K562 (cell line): ENCODE data around the gene ATXN1. TPM values are rescaled to one million over a fixed set of nuclear protein-coding genes. Genes with fewer than 3 reads are reported as not detected.

Experiments used
- ATAC-seq: fragments of 200-7000 bp; cut with Tn5 transposase; 3 replicates; pipeline ENCODE4 v1.9.1; 2020; ENCODE audit warnings: moderate library complexity
- BruUV-seq: library from RNA; stranded (reverse); fragments of 400-500 nt; replicated peaks from 2 replicates; lab custom pipeline; 2021; lab: Mats Ljungman, UMichigan
- CTCF ChIA-PET: fragments of 300-600 bp; formaldehyde crosslinking; extraction: SDS; loops from one replicate; lab custom pipeline; 2021; ENCODE audit warnings: low intra/inter-chr PET ratio; lab: Yijun Ruan, JAX
- POLR2A ChIA-PET: fragments of 300-600, 350-650 bp; sonication (Branson Sonifier 250); formaldehyde crosslinking; extraction: SDS; loops from one replicate; lab custom pipeline; 2021; ENCODE audit warnings: antibody characterized with exemption, inconsistent platforms; lab: Yijun Ruan, JAX
- DNase-seq, 4 experiments: peaks; one replicate each; pipeline versions ENCODE4 v3.0.0 to v3.0.0-alpha.2; 2011 to 2018; ENCODE audit warnings: low spot score in 3 of 4, mixed read lengths in 3 of 4; ENCODE audit errors: extremely low read depth in 1 of 4
- FAIRE-seq: peaks from 2 replicates; lab custom pipeline; 2011; peaks lifted over from hg19 to GRCh38; lab: Jason Lieb, UNC
- H2AFZ ChIP-seq: 2 replicates; pipeline ENCODE4 v1.6.0; 2011; ENCODE audit warnings: low read depth, low read length, control low read depth, inconsistent platforms
- H3K27ac ChIP-seq: fragments of 200-600 bp; 3 replicates; pipeline ENCODE4 v1.8.0; 2011; ENCODE audit warnings: low read depth, mild to moderate bottlenecking, control low read depth, inconsistent platforms, low read length, moderate library complexity, mixed read lengths; ENCODE audit errors: extremely low read depth
- H3K27me3 ChIP-seq, 2 experiments: fragments of 300-600 bp in 1 of 2; 2 replicates in 1 of 2; 3 replicates in 1 of 2; pipeline versions ENCODE4 v1.6.0 to v1.8.0; 2011; ENCODE audit warnings: inconsistent platforms in 2 of 2, low read length in 2 of 2, mild to moderate bottlenecking in 1 of 2, mixed read lengths in 1 of 2, moderate library complexity in 1 of 2; ENCODE audit not compliant: control insufficient read depth in 2 of 2, insufficient read depth in 2 of 2
- H3K36me3 ChIP-seq: fragments of 300-600 bp; 3 replicates; pipeline ENCODE4 v1.8.0; 2011; ENCODE audit warnings: mild to moderate bottlenecking, low read length, inconsistent platforms; ENCODE audit not compliant: control insufficient read depth, insufficient read depth
- H3K4me1 ChIP-seq, 2 experiments: fragments of 200-600 bp in 1 of 2; replicated peaks in 1 of 2; 2 replicates in 1 of 2; 3 replicates in 1 of 2; pipeline versions ENCODE4 v1.5.1 to v1.8.0; 2011; ENCODE audit warnings: inconsistent platforms in 2 of 2, low read length in 2 of 2, mild to moderate bottlenecking in 1 of 2, mixed read lengths in 1 of 2, moderate library complexity in 1 of 2; ENCODE audit not compliant: control insufficient read depth in 2 of 2, insufficient read depth in 2 of 2
- H3K4me2 ChIP-seq: 2 replicates; pipeline ENCODE4 v1.6.1; 2011; ENCODE audit warnings: low read length, control low read depth, inconsistent platforms, mixed read lengths; ENCODE audit not compliant: insufficient read depth
- H3K4me3 ChIP-seq: fragments of 200-600 bp; sonication (generic), shearing (Covaris generic); 2 replicates; pipeline ENCODE4 v1.5.1; 2016; ENCODE audit warnings: control low read depth, inconsistent platforms
- H3K79me2 ChIP-seq: fragments of 200-600 bp; 3 replicates; pipeline ENCODE4 v1.8.0; 2011; ENCODE audit warnings: low read length, inconsistent platforms; ENCODE audit not compliant: control insufficient read depth, insufficient read depth
- H3K9ac ChIP-seq, 2 experiments: 2 replicates each; pipeline versions ENCODE4 v1.6.0 to v1.6.1; 2011; ENCODE audit warnings: low read depth in 2 of 2, low read length in 2 of 2, control low read depth in 1 of 2, inconsistent platforms in 1 of 2, mild to moderate bottlenecking in 1 of 2, mixed read lengths in 1 of 2; ENCODE audit not compliant: insufficient read depth in 1 of 2
- H3K9me1 ChIP-seq: one replicate; pipeline ENCODE4 v1.6.0; 2011; ENCODE audit warnings: inconsistent platforms, mild to moderate bottlenecking, low read length, moderate library complexity; ENCODE audit not compliant: control insufficient read depth, insufficient read depth
- H3K9me3 ChIP-seq: replicated peaks from 2 replicates; pipeline ENCODE4 v1.5.1; 2011; ENCODE audit warnings: low read depth, low read length, inconsistent platforms; ENCODE audit not compliant: control insufficient read depth, insufficient read depth
- H4K20me1 ChIP-seq: replicated peaks from 2 replicates; pipeline ENCODE4 v1.6.1; 2011; ENCODE audit warnings: low read length, inconsistent platforms, mixed read lengths; ENCODE audit not compliant: control insufficient read depth, insufficient read depth
- ATF7 ChIP-seq: fragments of 450-650 bp; IDR thresholded peaks from 2 replicates; pipeline ENCODE4 v1.7.1; 2014; ENCODE audit warnings: mild to moderate bottlenecking, moderate library complexity
- CBX2 ChIP-seq: fragments of 200-600 bp; sonication (generic); IDR thresholded peaks from one replicate; pipeline ENCODE4 v1.6.1; 2012; ENCODE audit warnings: mild to moderate bottlenecking, low read length, inconsistent platforms; ENCODE audit not compliant: insufficient read depth, poor library complexity, severe bottlenecking
- DEAF1 ChIP-seq: fragments of 450-650 bp; formaldehyde crosslinking; IDR thresholded peaks from 2 replicates; pipeline ENCODE4 v1.4.0; 2020; ENCODE audit warnings: mild to moderate bottlenecking, moderate library complexity
- EZH2 ChIP-seq: IDR thresholded peaks from 2 replicates; pipeline ENCODE4 v1.6.1; 2012; ENCODE audit warnings: low read depth, mild to moderate bottlenecking, inconsistent platforms, low read length, borderline replicate concordance
- NCOA2 ChIP-seq, 2 experiments: fragments of 450-650 bp; IDR thresholded peaks; 2 replicates each; pipeline ENCODE4 v1.6.1; 2018; ENCODE audit warnings: mild to moderate bottlenecking in 2 of 2, moderate library complexity in 1 of 2; ENCODE audit not compliant: partially characterized antibody in 2 of 2
- PML ChIP-seq: IDR thresholded peaks from 2 replicates; pipeline ENCODE4 v1.6.1; 2012; ENCODE audit warnings: low read length, inconsistent platforms
- PRDM10 ChIP-seq: fragments of 450-650 bp; IDR thresholded peaks from 2 replicates; pipeline ENCODE4 v1.6.1; 2018; ENCODE audit not compliant: partially characterized antibody
- RHOXF2B ChIP-seq: fragments of 250-450 bp; sonication (Bioruptor Pico); conservative IDR thresholded peaks from 2 replicates; pipeline ENCODE4 v1.5.1; 2021
- RNF219 ChIP-seq: fragments of 250-450 bp; sonication (Bioruptor Pico); IDR thresholded peaks from 2 replicates; pipeline ENCODE4 v1.5.0; 2022; ENCODE audit warnings: mild to moderate bottlenecking
- ZFP1 ChIP-seq: fragments of 450-650 bp; formaldehyde crosslinking; IDR thresholded peaks from 2 replicates; pipeline ENCODE4 v1.4.0; 2020; ENCODE audit warnings: mild to moderate bottlenecking, mixed read lengths
- ZNF384 ChIP-seq: IDR thresholded peaks from 2 replicates; pipeline ENCODE4 v1.6.1; 2012; ENCODE audit warnings: low read depth, low read length, improper control_type of control experiment
- WGBS: fragments of 100-300 bp; shearing (Covaris generic); methylation state at CpG from one replicate; pipeline ENCODE4 v1.1.6; 2016; ENCODE audit warnings: low coverage, mixed read lengths; ENCODE audit not compliant: insufficient coverage; ENCODE audit errors: missing lambda C conversion rate; 5-methylcytosine and 5-hydroxymethylcytosine counted together
- in situ Hi-C: fragments of 300-500 bp; cut with MboI; formaldehyde crosslinking; loops from 4 replicates; pipeline ENCODE4 v1.15.0; 2018; ENCODE audit warnings: inconsistent platforms, mixed read lengths
- intact Hi-C: fragments of 100-400 bp; cut with micrococcal nuclease; formaldehyde crosslinking; loops from 2 replicates; pipeline ENCODE4 v1.14.2; 2022
- polyA plus RNA-seq, 8 experiments: library from polyadenylated mRNA; depleted of rRNA in 4 of 8; stranded (reverse) in 5 of 8; unstranded in 3 of 8; fragments of >200 nt; fragmentation: Nextera tagmentation in 2 of 8; fragmentation: Illumina TruSeq in 1 of 8; extraction: Ambion mirVana in 2 of 8; extraction: Trizol in 1 of 8; gene quantifications; 2 replicates each; pipeline versions ENCODE4 v1.2.1 to v1.2.3, GENCODE V29; 2011 to 2014; ENCODE audit warnings: inconsistent platforms in 1 of 8, missing spikeins in 1 of 8
- total RNA-seq, 7 experiments: library from RNA; depleted of rRNA in 6 of 7; stranded (reverse); fragments of >200 nt in 6 of 7; fragmentation: Illumina TruSeq in 2 of 7; extraction: Trizol in 2 of 7; gene quantifications; 2 replicates each; pipeline versions ENCODE4 v1.2.1 to v1.2.3, GENCODE V29; 2011 to 2021; ENCODE audit warnings: low replicate concordance in 1 of 7

The ATXN1 gene
- total and polyA plus RNA-seq, 9 of the 15 experiments (the other 6 are each of a cell fraction or from before 2014, with no cell fraction given): under 0.01 to 1.2 (median 0.58) TPM

GRCh38 chr6:16759646-16760515 is 1.4 kb downstream of the ATXN1 start (continued):
- TF ChIP-seq ATF7 (0 out of 2 replicates have a peak, but pooled peaks have one; percentile 18), NCOA2 (IDR thresholded peaks at IDR 0.05; ENCODE audit: partially characterized antibody in 2 of 2) (no peak), ZFP1 (peak; percentile 59; the same call in 1 of the 2 replicates), RHOXF2B (CRISPR knock-in tag) (0 out of 2 replicates have a peak, but pooled peaks have one; percentile 79)

- no peak for ATAC-seq
- DNase-seq: no peak
- CTCF ChIA-PET: no interaction called here
- POLR2A ChIA-PET: no interaction called here
- H4K20me1 ChIP-seq: no peaks in the 10 kb centered on the region
- peaks cover 13 to 17% of the 10 kb centered on the region in 2 experiments; a peak in 4 of 5 replicates for H3K27me3 ChIP-seq
- no peaks in the 10 kb centered on the region for H3K9me1 ChIP-seq
- no peaks in the 10 kb centered on the region for H3K36me3 ChIP-seq
- H3K27ac ChIP-seq: peak overlapping the region; percentile 55; the same call in 1 of the 3 replicates
- no peak for FAIRE-seq
- 8% methylated on average over 6 of the region's 8 CpGs for WGBS
- peaks cover 0 to 27% of the 10 kb centered on the region in 2 experiments; a peak in 2 of 5 replicates for H3K4me1 ChIP-seq
- peak overlapping the region in 1 of 2 experiments; percentile 28; a peak in 2 of 4 replicates for H3K9ac ChIP-seq
- in situ Hi-C loops: no loop called here
- no TSS peak for BruUV-seq
- peak overlapping the region; percentile 66 for H3K4me2 ChIP-seq
- H3K4me3 ChIP-seq: peak overlapping the region; percentile 43
- peaks cover 9% of the 10 kb centered on the region; the same call in 1 of the 3 replicates for H3K79me2 ChIP-seq
- no peaks in the 10 kb centered on the region for H3K9me3 ChIP-seq
- intact Hi-C loops: no loop called here
- no peak overlapping the region for H2AFZ ChIP-seq
- TF ChIP-seq DEAF1 (CRISPR knock-in tag): 0 out of 2 replicates have a peak, but pooled peaks have one; percentile 29
- TF ChIP-seq CBX2: peak; percentile 64
- TF ChIP-seq EZH2: peak; percentile 74
- TF ChIP-seq PML: 0 out of 2 replicates have a peak, but pooled peaks have one; percentile 17
- no peak for TF ChIP-seq PRDM10
- TF ChIP-seq RNF219 (CRISPR knock-in tag): no peak
- TF ChIP-seq ZNF384: 0 out of 2 replicates have a peak, but pooled peaks have one; percentile 36
- TF ChIP-seq, all 486 proteins: peak for 5
These were observed 2.0 kb downstream of the ATXN1 start for GRCh38 chr6:16759181-16759645.
